Tibial artery (tissue), 4 donors: ENCODE results near the gene BLZF1.

Source experiments
- DNase-seq, 2 donors: peaks; one replicate each; pipeline ENCODE4 v3.0.0-alpha.2; 2019
- H3K27ac ChIP-seq, 2 donors: fragments of 200-600 bp; sonication (generic) in 1 of 2; 1 replicate in 1 of 2; 2 replicates in 1 of 2; pipeline ENCODE4 v1.5.1; 2018 to 2019; ENCODE audit warnings: mild to moderate bottlenecking in 1 of 2
- H3K27me3 ChIP-seq, 2 donors: fragments of 200-600 bp; sonication (generic) in 1 of 2; one replicate each; pipeline versions ENCODE4 v1.5.1 to v1.6.0; 2016 to 2019
- H3K36me3 ChIP-seq, 3 donors: fragments of 200-600 bp; sonication (generic) in 2 of 3; one replicate each; pipeline ENCODE4 v1.5.1; 2016 to 2019; ENCODE audit warnings: mild to moderate bottlenecking in 2 of 3
- H3K4me1 ChIP-seq, 4 donors: fragments of 200-600 bp; sonication (generic) in 2 of 4; 1 replicate in 3 of 4; 2 replicates in 1 of 4; pipeline ENCODE4 v1.5.1; 2016 to 2019
- H3K4me3 ChIP-seq, 2 donors: fragments of 200-600 bp; sonication (generic) in 1 of 2; 1 replicate in 1 of 2; 2 replicates in 1 of 2; pipeline ENCODE4 v1.5.1; 2018 to 2019; ENCODE audit warnings: mild to moderate bottlenecking in 2 of 2
- H3K9me3 ChIP-seq, 3 donors: fragments of 200-600 bp; sonication (generic) in 1 of 3; one replicate each; pipeline ENCODE4 v1.5.1; 2016 to 2019
- CTCF ChIP-seq, 2 experiments: fragments of 200-600 bp in 1 of 2; fragments of 450-650 bp in 1 of 2; IDR thresholded peaks; one replicate each; pipeline ENCODE4 v1.5.1; 2017 to 2019; ENCODE audit warnings: antibody characterized with exemption in 2 of 2, mild to moderate bottlenecking in 1 of 2, moderate library complexity in 1 of 2
- intact Hi-C: fragments of 100-400 bp; cut with DNase I; formaldehyde crosslinking; loops from one replicate; pipeline ENCODE4 v1.15.0; 2023; ENCODE audit warnings: low total_unique reads

The BLZF1 gene

DNA sequence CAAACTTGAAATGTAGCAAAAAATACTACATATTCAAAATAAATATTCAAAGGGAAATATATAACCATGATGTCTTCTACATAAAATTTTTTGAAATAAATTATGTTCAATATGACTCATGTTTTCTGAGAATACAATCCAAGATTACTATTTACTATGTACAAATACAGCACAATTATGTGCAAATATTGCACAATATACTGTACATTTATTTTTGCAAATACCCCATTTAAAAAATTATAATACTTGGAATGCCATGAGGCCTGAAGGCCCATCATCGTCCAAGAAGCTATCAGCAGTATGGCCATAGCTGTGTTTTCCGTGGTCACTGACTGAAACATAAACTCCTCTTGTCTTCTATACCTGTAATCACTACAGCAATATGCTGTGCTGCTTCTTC lies 47.0 kb downstream of the BLZF1 start:
- no peaks in the 10 kb centered on the region for H3K27me3 ChIP-seq
- no peak for TF ChIP-seq CTCF (IDR thresholded peaks at IDR 0.05)
- DNase-seq = no peak
- peaks cover 0 to 29% (median 16%) of the 10 kb centered on the region in 3 donors for H3K9me3 ChIP-seq
- intact Hi-C loops = no loop called here
- H3K27ac ChIP-seq = no peak overlapping the region
- no peak overlapping the region for H3K4me3 ChIP-seq
- H3K36me3 ChIP-seq = no peaks in the 10 kb centered on the region
- H3K4me1 ChIP-seq = no peaks in the 10 kb centered on the region

- intact Hi-C loops = no loop called here
- no peak overlapping the region for H3K27ac ChIP-seq
- TF ChIP-seq CTCF (IDR thresholded peaks at IDR 0.05) = no peak
- no peak overlapping the region for H3K4me3 ChIP-seq
- no peaks in the 10 kb centered on the region for H3K27me3 ChIP-seq
- no peaks in the 10 kb centered on the region for H3K36me3 ChIP-seq
- no peaks in the 10 kb centered on the region for H3K9me3 ChIP-seq
- no peak for DNase-seq
- H3K4me1 ChIP-seq = no peaks in the 10 kb centered on the region
Measured at GRCh38 chr1:169421309-169421708, 53.3 kb downstream of the BLZF1 start.

- Histone ChIP-seq H3K9me3 (no peaks in the 10 kb centered on the region), H3K27me3 (no peaks in the 10 kb centered on the region), H3K4me1 (peaks cover 0 to 12% (median 6%) of the 10 kb centered on the region in 4 donors), H3K27ac (no peak overlapping the region), H3K36me3 (no peaks in the 10 kb centered on the region), H3K4me3 (no peak overlapping the region)
- intact Hi-C loops = no loop called here
- TF ChIP-seq CTCF (IDR thresholded peaks at IDR 0.05) = no peak
- DNase-seq = no peak
Measured at GRCh38 chr1:169426174-169426705, 58.2 kb downstream of the BLZF1 start.

GRCh38 chr1:169427081-169427641 lies 59.2 kb downstream of the BLZF1 start, which contains the start of gene CCDC181:
Gene CCDC181 (minus strand): TSS chr1:169427474. CDS start chr1:169424927, 2,547 bp downstream.
- Histone ChIP-seq H3K4me1 (peaks cover 0 to 12% (median 6%) of the 10 kb centered on the region in 4 donors), H3K4me3 (peak within 1 kb of the TSS; percentile 41 to 51), H3K27ac (no peak within 1 kb of the TSS), H3K27me3 (no peaks in the 10 kb centered on the region), H3K36me3 (no peaks in the 10 kb centered on the region), H3K9me3 (peaks cover 0 to under 1% (median 0%) of the 10 kb centered on the region in 3 donors)
- peak in 1 of 2 donors; percentile 27 for DNase-seq
- intact Hi-C loops = no loop called here
- TF ChIP-seq CTCF (IDR thresholded peaks at IDR 0.05) = no peak
